HG03521 (cell line): ENCODE measurements around the gene EXOC3L4.

Experiments
- ATAC-seq: cut with Tn5 transposase; IDR thresholded peaks from one replicate; pipeline ENCODE4 v1.9.1; 2021; ENCODE audit warnings: mild to moderate bottlenecking, moderate library complexity; ENCODE audit not compliant: unreplicated experiment

The EXOC3L4 gene

GRCh38 chr14:103089386-103090335 is 4.9 kb upstream of the EXOC3L4 start:
- ATAC-seq, result no peak

GRCh38 chr14:103090481-103091020 is 4.0 kb upstream of the EXOC3L4 start:
- ATAC-seq, result no peak

DNA sequence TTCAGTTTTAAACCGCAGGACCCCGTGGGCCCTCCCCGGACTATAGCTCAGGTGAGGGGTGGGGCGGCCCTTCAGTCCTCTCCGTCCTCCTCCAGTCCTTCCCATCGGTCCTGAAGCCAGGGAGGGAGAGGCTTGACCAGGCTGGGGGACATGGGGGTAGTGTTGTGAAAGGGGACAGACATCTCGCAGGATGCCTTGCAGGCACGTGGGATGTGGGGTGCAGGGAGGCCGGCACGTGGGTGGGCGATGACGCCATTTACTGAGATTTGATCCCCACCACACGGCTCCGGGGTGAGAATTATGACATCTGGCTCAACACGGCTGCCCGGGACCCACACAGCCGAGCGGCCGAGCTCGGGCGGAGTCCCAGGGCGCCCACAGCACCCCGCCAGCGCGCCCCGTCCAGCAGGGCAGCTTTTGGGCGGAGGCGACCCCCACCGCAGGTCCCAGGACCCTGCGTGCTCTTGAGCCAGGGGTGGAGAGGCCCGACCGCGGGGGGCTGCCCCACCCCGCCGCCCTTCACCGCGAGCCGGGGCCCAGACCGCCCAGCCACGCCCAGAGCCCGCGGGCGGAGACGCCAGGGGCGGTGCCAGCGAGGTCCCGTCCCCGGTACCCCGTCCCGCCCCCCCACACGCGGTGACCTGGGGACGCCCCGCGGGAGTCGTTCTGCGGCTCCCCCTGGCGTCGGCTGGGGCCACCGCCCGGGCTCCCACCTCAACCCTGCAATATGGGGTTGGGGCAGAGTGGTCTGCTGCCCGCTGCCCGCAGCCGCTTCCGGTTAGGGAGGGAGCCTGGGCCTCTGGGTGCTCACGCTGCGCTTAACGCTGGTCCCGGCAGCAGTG is 3.3 kb upstream of the EXOC3L4 start:
- no peak for ATAC-seq

DNA sequence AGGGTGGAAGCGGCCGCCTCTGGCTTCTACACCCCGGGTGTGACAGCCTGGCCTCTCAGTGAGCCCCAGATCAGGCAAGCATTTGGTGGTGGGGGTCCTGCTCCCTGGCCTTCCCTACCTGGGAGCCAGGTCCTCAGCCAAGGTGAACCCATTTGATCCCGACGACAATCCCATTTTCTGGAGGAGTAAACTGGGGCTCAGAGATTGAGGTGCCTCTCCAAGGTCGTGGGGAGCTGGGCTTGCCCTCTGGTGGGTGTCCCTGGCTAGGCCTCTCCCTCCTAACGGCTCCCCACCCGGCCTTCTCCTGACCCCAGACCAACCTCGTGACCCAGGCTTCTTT is 2.7 kb upstream of the EXOC3L4 start:
- ATAC-seq, result no peak

DNA sequence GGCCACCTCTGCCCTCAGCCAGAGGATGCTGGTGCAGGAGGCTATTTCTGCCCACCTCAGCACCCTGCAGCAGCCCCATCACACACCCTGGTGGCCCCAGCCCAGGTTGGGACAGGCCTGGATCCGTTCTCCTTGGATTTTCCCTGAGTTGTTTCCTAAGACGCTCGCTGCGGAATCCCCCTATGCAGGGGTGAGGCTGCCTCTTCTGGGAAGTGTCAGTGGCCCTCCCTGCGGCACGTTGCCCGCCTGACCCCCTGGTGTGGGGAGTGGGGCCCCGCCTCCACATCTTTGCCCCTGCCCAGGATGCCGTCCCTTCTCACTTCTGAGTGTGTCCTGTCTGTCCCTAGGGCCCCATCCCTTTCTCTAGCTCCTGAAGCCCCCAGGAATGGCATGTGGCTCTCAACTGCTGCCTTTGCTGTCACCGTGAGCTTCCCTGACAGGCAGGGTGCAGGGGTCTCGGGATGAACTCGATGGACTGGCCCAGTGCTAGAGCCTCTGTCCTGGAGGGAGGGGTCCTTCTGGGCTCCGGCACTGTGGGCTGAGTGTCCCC is 594 bp upstream of the EXOC3L4 start:
- ATAC-seq, result no peak

GRCh38 chr14:103095210-103095778 is 769 bp downstream of the EXOC3L4 start:
- ATAC-seq, result no peak

- no peak for ATAC-seq
Observed at GRCh38 chr14:103096387-103096786, 1.9 kb downstream of the EXOC3L4 start.

DNA sequence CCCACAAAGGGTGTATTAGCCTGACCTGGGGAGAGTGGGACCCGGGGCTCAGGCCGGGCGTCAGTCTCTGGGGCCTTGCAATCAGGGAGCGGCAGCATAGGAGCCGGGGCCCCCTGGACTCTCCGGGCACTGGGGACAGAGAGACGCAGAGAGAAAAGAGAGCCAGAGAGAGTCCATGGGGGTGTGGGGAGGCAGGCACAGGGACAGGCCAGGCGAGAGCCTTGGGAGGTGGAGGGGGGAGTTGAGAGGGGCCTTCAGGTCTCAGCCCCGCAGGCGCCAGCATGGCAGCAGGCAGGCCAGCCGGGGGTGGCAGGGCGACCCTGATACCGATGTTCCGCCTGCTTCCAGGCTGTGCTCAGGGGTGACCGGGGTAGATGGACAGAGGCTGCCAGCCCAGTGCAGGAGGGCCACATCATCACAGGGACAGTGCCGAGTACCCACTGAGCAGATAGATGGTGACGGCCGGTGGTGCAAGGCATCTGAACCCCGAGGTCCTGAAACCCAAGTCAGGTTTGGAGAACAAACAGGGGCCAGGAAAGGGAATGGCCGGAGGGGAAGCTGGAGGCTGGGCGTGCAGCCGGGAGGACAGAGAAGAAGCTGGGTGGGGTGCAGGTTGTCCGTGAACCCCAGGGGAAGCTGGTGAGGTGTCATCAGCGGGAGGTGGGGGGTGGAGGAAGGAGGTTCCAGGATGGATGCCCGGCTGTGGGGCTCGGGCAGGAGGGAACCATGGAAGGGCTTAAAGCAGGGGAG is 2.9 kb downstream of the EXOC3L4 start:
- ATAC-seq, result no peak

DNA sequence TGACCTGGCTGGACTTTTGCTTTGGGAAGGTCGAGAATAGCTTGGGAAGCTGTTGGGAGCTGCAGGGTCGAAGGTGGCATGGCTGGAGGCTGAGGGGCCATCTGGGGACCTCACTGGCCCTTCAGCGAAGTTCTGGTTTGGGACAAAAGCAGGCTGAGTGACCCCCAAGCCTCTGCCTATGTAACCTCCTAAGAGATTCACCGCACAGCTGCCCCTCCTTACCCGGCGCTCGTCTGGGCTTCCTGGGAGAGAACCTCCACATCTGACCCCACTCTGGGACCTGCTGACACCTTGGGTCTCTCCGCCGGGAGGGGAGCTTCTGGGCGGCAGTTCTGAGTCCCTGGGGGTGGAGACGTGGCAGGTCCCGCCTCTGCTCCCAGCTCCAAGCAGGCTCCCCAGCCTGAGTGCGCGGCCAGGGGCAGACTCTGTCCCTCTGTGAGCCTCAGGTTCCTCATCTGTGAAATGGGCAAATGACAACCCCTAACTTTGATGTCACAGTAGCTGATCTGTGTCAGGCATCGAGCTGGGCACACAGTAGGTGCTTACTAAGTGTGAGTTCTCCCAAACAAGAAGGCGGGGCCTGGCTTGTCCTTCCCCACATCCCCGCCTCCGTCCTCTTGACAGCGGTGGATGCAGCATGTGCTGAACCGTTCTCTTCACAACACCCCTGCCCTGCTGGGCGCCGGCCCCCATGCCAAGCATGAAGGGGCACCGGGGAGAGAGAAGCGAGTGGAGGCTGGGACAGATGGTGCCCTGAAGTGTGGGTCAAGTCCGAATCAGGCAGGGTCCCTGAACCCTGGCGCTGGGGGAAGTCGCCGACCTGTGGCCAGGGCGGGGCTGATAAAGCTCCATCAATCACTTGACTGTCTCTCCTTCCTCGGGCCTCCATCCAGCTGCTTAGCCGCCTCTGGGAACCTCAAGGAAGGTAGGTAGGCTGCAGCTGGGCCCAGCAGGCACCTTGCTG is 3.8 kb downstream of the EXOC3L4 start:
- ATAC-seq, result no peak

DNA sequence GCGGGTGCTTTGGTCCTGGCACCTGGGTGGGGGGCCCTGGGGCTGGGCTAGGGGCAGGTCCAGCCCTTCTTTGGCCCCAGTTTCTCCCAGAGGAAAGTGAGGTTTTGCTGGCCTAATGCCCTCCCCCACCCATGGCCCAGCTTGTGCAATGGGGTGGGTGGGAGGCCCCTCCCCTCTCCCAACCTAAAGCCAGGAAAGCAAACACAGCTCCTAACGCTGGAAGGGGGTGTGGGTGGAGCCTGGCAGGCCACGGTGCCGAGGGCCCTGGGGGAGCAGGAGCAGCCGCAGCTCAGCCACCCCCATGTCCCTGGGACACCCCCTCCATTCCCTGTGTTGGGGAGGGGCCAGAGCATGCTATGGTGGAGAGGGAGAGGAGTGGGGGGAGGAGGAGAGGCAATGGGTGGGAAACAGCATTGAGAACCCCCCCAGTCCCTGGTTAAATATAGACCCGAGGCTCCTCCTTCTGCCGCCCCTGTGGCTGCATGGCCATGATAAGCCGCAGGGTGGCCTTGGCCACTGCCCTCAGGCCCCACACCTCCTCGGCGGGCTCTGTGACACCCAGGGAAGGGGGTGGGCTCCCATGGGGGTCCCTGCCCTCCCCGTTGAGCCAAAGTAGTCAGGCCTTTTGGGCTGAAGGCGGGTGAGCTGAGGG is 4.7 kb downstream of the EXOC3L4 start:
- ATAC-seq, result no peak

GRCh38 chr14:103099733-103100280 is 5.3 kb downstream of the EXOC3L4 start:
- no peak for ATAC-seq

DNA sequence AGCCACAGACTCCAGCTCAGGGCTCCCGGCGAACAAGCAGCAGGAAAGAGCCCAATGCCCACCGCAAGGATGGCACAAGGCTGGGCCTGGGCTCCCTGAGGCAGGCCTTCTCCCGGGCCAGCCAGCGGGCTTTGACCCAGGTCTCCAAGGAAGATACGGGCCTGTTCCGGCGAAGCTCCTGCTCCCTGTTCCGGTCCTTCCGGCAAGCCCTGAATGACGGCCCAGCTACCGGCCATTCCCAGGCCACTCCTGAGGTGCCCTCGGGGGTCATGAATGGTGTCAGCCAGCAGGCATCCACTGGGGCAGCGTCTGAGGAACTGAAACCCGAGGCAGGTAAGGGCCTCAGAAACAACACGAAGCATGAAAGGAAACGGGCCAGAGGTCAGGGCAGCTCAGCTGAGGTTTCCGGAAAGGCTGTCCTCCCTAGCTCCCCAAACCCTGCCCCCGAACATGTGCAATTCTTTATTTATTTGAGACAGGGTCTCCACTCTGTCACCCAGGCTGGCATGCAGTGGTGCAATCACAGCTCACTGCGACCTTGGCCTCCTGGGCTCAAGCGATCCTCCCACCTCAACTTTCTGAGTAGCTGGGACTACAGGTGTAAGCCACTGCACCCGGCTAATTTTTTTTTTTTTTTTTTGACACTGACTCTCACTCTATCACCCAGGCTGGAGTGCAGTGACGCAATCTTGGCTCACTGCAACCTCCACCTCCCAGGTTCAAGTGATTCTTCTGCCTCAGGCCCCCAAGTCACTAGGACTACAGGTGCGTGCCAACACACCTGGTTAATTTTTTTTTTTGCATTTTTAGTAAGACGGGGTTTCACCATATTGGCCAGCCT is 6.0 kb downstream of the EXOC3L4 start:
- no peak for ATAC-seq

GRCh38 chr14:103101257-103101962 is 6.9 kb downstream of the EXOC3L4 start:
- no peak for ATAC-seq

DNA sequence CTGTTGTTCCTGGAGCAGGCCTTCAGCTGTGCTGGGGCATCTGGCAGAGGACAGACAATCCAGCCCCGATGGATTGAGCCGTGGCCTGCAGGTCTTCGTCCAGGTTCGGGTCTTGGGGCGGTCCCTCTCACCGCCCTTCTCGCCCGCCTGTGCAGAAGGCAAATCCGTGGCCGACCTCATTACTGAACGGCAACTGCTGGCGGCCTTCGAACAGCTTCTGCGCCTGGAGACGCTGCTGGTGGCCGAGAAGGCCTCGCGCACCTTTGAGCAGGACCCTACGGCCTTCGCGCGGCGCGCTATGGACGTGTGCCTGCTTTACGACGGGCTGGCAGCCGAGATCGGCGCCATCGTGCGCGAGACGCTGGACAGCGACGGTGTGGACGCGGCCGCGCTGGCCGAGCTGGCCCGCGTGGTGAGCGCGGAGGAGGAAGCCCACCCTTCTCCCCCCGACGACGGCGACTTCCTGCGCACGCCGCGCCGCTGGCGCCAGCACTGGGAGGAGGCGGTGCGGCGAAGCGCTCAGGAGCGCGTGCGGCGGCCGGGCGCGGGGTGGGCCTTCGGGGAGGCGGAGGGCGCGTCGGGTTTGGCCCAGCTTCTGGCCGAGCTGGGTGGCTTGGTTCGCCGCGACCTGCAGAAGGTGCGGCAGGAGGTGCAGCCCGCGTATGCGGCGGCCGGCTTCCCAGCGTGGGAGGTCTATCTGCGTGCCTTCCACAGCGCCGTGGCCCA is 7.6 kb downstream of the EXOC3L4 start:
- ATAC-seq, result no peak

GRCh38 chr14:103102689-103103260 is 8.2 kb downstream of the EXOC3L4 start:
- ATAC-seq, result no peak
